DMS153 treated with DMSO at 0.1 percent for 48 hours (cell line): ENCODE results near the gene ACTR6.
"Not testable (repeated sequence)": the region's sequence is repeated elsewhere in the genome, so short reads cannot be mapped to it uniquely, and the experiment has no call there.

Experiments used
- DNase-seq: peaks from one replicate; lab custom pipeline; 2025; ENCODE audit not compliant: unreplicated experiment; lab: John Stamatoyannopoulos, UW

Gene ACTR6

DNA sequence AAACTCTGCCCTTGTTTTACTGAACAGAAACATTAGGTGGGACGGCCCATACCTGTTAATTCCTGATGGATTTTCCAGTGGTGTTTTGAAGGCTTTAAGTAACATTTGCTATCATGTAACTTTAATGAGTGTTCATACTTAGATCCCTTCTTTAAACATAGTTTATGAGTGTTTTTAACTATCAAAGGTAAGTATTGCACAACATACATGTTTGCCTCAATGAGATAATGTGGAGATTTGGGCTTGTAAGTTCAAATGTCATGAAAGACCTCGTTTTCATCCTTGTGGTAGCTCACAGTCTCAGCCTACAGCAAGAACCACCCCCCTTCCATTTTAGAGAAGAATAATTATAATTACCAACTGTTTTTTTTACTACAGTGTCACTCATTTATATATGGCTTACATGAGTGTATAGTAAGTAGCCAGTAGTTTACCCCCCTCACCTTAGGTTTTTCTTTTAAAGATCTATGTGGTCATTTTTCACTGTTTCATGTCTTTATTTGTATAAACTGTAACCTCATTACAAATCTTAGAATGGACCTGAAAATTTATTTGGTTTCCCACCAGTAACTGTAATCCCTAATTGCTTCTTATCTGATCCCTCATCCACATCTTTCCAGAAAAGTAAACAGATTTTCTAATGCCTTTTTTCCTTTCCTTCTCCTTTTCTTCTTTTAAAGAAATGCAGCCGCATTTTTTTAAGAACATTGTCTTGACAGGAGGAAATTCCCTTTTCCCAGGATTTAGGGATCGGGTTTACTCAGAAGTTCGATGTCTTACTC, 18.9 kb downstream of the ACTR6 start:
- no peak for DNase-seq

DNA sequence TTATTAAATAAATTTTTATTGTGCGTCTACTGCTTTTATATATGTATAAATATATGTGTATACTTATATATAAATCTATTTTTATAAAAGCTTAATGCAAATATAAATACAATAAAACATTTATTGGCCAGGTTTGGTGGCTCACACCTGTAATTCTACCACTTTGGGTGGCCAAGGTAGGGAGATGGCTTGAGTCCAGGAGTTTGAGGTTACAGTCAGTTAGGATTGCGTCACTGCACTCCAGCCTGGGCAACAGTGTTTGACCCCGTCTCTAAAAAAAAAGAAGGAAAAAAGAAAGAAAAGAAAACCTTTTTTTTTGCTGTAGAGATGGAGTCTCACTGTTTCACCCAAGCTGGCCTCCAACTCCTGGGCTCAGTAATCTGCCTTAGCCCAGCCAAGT, 20.9 kb downstream of the ACTR6 start:
- DNase-seq = no peak

DNA sequence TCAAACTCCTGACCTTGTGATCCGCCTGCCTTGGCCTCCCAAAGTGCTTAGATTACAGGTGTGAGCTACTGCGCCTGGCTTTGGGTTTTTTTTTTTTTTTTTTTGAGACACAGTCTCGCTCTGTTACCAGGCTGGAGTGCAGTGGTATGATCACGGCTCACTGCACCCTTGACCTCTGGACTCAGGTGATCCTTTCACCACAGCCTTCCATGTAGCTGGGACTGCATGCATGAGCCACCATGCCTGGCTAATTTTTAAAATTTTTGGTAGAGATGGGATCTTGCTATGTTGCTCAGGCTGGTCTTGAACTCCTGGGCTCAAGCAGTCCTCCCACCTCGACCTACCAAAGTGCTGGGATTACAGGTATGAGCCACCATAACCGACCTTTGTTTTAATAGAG, 21.6 kb downstream of the ACTR6 start:
- not testable (repeated sequence) for DNase-seq

DNA sequence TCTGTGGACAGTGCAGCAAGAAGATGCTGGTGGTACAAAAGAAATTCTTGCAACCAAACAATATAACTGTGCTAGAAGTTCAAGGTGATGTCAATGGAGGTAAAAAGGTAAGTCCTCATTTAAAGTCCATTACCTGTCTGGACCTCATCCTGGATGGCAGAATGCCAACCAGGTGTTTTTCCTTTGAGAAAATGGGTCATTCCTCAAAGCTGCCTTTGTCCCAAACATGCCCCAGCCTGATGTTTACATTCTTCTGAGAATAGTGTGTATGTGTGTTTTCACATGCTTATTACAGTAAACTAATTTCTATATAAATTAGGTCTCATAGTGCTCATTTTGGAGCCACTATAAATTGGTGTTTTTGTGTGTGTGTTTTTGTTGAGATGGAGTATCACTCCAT, 24.9 kb downstream of the ACTR6 start:
- DNase-seq = no peak

DNA sequence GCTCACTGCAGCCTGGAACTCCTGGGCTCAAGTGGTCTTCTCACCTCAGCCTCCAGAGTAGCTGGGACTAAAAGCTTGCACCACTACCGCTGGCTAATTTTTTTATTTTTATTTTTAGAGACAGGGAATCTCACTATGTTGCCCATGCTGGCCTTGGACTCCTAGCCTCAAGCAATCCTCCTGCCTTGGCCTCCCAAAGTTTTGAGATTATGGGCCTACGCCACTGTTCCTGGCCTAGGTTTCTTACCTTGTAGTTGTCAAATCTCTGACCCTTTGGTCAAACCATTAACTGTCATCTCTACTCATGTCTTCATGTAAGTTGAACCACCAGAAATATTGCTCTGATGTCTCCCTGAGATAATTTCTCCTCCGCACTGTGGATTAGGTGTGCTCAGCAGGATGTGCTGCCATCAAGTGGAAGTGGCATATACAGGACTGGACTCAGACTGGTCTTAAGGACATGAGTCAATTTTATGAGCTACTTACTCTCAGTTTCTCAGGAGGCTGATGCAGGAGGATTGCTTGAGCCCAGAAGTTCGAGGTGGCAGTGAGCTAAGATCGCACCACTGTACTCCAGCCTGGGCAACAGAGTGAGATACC, 28.5 kb downstream of the ACTR6 start:
- DNase-seq = no peak

DNA sequence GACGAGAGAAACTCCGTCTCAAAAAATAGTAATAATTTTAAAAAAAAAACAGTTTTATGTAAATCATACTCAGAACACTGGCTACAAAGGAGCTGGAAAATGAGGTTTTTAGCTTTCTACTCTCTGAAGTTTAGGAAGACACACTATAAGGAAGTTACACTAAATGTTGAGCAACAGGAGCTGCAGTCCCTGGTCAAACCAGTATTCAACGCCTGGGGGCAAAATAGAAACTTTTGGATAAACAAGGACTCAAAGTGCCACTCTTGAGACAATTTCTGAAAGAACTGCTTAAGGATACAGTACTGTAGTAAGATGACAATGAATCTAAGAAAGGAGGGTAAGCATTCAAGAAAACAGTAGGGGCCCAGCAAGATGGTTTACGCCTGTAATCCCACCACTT, 29.3 kb downstream of the ACTR6 start:
- no peak for DNase-seq

DNA sequence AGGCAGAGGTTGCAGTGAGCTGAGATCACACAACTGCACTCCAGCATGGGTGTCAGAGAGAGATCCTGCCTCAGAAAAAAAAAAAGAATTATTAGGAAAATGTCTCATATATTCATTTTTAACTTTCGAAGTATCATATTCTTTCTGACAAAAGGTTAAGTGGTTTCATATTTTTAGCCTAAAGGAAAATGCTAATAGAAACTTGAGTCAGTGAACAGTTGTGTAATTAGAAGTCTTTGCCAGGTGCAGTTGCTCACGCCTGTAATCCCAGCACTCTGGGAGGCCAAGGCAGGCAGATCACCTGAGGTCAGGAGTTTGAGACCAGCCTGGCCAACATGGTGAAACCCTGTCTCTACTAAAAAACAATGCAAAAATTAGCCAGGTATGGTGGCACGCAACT, 31.3 kb downstream of the ACTR6 start:
- DNase-seq = not testable (repeated sequence)

DNA sequence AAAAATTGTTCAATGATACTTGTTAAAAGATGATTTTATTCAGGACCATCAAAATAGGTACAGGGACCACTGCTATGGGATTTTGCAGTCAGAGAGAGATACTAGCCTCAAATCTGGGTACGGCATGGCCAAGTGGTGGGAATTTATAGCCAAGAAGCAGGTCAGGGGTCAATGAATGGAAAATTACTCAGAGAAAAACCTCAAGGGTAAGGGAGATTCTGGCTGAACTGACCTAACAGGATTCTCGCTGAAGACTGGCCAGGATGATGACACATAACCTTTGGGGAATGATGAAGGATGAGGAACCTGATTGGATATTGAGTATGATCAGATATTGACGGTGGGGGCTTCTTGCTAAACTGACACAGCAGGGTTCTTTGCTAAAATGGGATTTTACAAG, 33.6 kb downstream of the ACTR6 start:
- no peak for DNase-seq

DNA sequence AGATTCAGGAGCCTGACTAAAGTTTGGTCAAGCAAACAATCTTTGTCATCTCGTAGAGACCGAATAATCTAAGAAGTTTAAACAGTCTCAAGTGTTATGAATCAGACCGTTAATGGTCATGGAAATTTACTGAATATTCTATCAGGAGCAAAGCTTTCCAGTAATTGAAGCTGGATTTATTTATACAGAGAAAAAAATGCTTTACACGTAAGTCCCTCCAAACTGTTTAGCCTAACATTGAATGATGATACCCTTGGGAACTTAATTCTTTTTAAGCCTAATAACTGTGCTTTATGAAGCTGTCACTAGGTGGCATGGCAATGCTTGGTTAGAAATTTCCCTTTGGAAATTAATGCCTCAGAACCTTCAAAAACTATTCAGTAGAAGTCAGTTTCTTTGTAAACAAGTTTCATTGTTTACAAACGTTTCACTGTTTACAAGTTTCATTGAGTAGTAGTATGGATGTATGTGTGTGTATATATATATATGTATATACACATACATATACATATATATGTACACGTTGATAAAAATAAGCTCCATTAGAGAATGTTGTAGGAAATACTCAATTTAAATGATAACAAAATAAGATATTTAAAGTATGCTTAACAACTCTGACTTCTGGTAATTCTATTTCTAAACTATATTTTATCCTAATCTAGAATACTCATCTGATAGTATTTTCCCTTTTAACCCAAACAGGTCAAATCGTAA, 34.1 kb downstream of the ACTR6 start:
- peak; percentile 35 for DNase-seq

DNA sequence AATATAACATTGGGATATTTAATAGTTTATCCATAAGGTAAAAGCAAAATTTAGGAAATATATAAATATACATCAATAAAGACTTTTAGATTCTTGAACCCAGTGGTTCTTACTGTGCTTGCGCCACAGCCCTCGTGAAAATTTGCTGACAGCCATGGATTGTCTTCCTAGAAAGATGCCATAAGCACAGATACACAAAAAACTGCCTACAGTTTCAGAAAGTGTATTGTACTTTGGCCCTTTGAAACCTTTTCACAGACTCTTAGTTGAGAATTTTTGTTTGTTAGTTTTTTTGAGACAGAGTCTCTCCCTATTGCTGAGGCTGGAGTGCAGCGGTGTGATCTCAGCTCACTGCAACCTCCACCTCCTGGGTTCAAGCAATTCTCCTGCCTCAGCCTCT, 38.2 kb downstream of the ACTR6 start:
- DNase-seq = no peak

DNA sequence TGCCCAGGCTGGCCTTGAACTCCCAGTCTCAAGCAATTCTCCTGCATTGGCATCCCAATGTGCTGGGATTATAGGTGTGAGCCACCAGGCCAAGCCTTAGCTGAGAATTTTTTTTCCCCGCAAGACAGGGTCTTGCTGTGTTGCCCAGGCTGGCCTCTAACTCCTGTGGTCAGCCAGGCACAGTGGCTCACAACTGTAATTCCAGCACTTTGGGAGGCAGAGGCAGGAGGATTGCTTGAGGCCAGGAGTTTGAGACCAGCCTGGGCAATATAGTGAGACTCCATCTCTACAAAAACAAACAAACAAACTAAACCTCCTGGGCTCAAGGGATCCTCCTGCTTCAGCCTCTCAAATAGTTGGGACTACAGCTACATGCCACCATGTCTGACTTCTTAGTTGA, 39.0 kb downstream of the ACTR6 start:
- no peak for DNase-seq

DNA sequence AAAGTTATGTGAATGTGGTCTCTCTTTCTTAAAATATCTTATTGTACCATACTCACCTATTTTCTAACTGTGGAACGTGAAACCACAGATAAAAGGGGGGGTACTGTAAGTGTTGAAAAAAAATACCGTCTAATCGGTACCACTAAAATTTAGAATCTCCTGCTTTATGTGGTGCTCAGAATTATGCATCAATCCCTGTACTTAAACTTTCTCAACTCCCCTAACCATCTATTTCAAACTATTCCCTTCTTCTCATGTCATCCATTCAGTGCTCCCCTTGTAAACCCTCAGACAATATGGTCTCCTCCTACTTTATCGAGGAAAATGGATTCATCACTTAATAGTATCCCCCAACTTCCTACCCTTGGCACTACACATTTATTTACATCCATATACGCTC, 42.5 kb downstream of the ACTR6 start:
- no peak for DNase-seq

DNA sequence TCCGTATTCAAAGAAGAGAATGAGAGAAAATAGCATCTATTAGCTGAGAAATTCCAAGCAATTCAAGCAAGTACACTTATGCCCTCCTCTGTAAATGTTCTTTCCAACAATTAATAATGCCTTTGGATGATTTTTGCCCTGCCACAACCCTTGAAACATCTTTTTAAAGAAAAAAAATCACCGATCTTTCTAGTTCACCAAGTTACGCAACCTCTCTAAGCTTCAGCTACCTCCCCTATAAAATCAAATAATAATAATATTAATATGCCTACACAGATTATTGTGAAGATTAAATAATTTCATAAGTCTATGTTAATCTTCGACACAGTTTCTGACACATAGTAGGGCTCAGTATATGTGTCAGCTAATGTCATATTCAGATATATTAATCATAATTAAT, 47.1 kb downstream of the ACTR6 start:
- DNase-seq = no peak

DNA sequence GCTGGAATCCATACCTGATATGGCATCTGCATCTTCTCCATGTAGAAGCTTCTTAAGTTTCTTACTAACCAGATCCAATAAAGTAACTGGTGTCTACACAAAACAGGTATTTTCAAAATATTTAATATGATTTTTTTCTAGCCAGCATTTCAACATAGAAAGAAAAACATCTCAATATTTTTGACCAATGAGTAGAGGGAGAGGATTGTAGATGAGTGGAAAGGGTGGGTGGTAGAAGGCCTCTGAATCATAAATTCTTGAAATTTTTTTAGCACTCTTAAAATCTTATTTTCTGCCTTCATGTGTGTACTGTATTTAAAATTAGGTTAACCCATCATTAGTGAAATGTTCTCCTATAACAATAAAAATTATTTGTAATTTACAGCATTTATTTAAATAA, 48.3 kb downstream of the ACTR6 start:
- no peak for DNase-seq

DNA sequence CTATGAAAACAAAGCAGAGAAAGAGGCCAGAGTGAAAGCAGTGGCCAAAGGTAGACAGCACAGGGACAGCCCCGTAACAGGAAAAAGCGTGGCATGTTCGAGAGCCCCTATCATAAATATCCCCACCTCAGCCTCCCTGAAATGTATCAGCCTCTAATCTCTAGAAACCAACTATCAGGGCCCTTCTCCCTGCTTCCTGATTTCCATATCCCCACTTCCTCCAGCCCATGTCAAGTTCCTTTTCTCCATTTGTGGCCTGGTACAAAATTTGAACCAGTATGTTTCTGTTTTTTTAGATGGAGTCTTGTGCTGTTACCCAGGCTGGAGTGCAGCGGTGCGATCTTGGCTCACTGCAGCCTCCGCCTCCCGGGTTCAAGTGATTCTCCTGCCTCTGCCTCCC, 49.3 kb downstream of the ACTR6 start:
- DNase-seq = no peak

DNA sequence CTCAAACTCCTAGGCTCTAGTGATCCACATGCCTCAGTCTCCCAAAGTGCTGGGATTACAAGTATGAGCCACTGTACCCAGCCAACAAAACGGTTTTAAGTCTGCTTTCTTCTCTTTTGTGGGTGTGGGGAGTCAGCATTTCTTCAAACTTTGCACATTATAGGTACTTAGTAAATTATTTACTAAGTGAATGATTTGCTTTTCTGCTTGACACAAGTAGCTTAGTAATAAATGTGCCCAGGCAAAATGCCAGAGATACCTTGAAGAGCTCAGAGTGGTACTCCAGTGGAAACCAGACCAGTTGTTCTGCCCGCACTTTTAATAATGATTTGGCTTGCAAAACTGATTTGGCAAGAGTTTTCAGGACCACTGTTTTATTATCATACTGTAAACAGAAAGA, 51.3 kb downstream of the ACTR6 start:
- peak; percentile 26 for DNase-seq

DNA sequence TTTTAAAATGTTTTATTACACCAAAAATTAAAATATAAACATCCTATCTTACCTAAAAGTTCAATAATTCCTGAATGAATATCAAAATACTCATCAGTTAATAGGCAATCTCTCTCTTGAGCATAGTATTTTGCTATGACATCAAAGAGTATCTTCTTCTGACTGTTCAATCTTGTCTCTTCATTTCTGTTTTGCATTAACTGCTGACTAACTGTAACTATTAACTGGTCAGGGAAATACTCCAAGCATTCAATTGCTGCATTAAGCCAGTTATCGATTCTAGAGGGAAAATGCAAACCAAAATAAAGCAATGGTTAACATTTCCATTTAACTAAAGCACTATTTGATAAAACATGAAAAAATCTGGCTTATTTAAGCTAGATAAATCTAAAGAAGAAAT, 52.8 kb downstream of the ACTR6 start:
- no peak for DNase-seq

DNA sequence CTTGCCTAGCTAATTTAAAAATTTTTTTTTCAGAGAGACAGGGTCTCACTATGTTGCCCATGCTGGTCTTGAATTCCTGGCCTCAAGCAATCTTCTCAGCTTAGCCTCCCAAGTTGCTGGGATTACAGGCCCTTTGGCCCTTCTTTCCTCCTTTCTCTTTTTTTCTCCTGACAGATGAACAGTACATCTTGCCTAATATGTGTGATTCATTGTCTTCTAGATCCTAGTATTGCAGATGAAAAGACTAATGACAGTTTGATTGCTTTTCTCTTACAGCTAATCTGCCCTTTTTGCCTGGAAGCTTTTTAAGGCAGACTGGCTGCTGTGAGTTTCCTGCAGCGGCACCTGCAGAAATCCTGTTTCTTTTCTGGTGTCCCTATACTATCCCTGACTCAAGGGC, 54.3 kb downstream of the ACTR6 start:
- DNase-seq = no peak

DNA sequence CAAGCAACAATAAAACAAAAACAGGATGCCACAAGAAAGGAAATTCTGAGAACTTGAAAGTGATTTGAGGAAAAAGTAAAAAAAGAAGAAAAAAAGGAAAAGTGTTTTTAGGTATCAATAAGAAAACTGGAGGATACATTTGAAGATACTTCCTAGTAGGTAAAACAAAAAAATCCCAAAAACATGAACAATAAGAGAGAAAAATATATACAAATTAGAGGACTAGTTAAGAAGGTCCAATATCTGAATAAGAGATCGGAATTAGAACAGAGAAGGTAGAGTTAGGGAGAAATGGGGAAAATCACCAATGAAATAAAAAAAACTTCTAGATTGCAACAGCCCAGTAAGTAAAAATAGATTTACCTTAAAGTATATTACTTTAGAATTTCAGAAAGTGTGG, 57.5 kb downstream of the ACTR6 start:
- no peak for DNase-seq

DNA sequence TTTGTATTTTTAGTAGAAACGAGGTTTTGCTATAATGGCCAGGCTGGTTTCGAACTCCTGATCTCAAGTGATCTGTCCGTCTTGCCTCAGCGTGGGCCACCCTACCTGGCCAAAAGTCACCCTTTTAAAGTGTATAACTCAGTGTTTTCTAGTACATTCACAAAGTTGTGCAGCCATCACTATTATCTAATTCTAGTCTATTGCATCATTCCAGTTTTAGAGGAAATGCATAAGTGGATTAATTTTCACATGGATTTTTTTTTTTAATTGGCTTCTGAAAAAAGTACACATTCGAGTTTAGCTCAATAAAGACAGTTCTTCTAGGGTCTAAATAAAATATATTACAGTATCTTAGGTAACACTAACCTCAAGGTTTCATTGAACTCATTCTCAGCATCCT, 62.5 kb downstream of the ACTR6 start:
- no peak for DNase-seq

DNA sequence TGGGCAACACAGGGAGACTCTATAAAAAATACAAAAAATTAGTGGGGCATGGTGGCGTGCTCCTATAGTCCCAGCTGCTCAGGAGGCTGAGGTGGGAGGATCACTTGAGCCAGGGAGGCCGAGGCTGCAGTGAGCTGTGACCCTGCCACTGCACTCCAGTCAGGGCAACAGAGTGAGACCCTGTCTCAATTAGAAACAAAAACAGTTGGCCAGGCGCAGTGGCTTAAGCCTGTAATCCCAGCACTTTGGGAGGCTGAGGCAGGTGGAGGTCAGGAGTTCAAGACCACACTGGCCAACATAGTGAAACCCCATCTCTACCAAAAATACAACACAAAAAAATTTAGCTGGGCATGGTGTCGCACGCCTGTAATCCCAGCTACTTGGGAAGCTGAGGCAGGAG, 64.5 kb downstream of the ACTR6 start:
- DNase-seq = not testable (repeated sequence)
